HepG2 (cell line): ENCODE measurements around the gene TMCC2. TPM values are rescaled to one million over a fixed set of nuclear protein-coding genes. Genes with fewer than 3 reads are reported as not detected.

Experiments
- ARNT2 ChIP-seq: sonication (generic); formaldehyde crosslinking; IDR thresholded peaks from 2 replicates; pipeline ENCODE4 v1.8.0; 2022; ENCODE audit warnings: mild to moderate bottlenecking, low read depth, missing genetic modification reagents, moderate library complexity
- FOSL2 ChIP-seq: sonication (generic); formaldehyde crosslinking; IDR thresholded peaks from 2 replicates; pipeline ENCODE4 v1.4.0; 2020; ENCODE audit warnings: missing genetic modification reagents
- KDM6A ChIP-seq: IDR thresholded peaks from 2 replicates; pipeline ENCODE4 v1.6.1; 2016; ENCODE audit warnings: low read depth
- NFE2 ChIP-seq: sonication (generic); formaldehyde crosslinking; IDR thresholded peaks from 2 replicates; pipeline ENCODE4 v1.4.0; 2020; ENCODE audit warnings: missing genetic modification reagents
- SMAD1 ChIP-seq: sonication (generic); formaldehyde crosslinking; IDR thresholded peaks from 2 replicates; pipeline ENCODE4 v1.4.0; 2020; ENCODE audit warnings: missing genetic modification reagents, low read depth, mild to moderate bottlenecking, borderline replicate concordance
- SOX6 ChIP-seq, 2 experiments: fragments of 450-650 bp in 1 of 2; sonication (generic) in 1 of 2; formaldehyde crosslinking in 1 of 2; IDR thresholded peaks; 2 replicates each; pipeline versions ENCODE4 v1.4.0 to v1.6.1; 2017 to 2020; ENCODE audit warnings: antibody characterized with exemption in 1 of 2, mild to moderate bottlenecking in 1 of 2, missing genetic modification reagents in 1 of 2
- ZBTB7B ChIP-seq: sonication (generic); formaldehyde crosslinking; IDR thresholded peaks from 2 replicates; pipeline ENCODE4 v1.4.0; 2020; ENCODE audit warnings: missing genetic modification reagents
- ZFY ChIP-seq: sonication (generic); formaldehyde crosslinking; IDR thresholded peaks from 2 replicates; pipeline ENCODE4 v1.4.0; 2020; ENCODE audit warnings: missing genetic modification reagents
- ZNF605 ChIP-seq: sonication (generic); formaldehyde crosslinking; IDR thresholded peaks from 2 replicates; pipeline ENCODE4 v1.8.0; 2022; ENCODE audit warnings: mild to moderate bottlenecking, missing genetic modification reagents
- ZNF614 ChIP-seq: IDR thresholded peaks from 2 replicates; pipeline ENCODE4 v1.6.1; 2018; ENCODE audit warnings: missing biosample characterization, missing genetic modification reagents, inconsistent platforms, borderline replicate concordance
- ZNF652 ChIP-seq: IDR thresholded peaks from 2 replicates; pipeline ENCODE4 v1.6.1; 2016; ENCODE audit warnings: low read depth, borderline replicate concordance
- ZNF709 ChIP-seq: sonication (generic); formaldehyde crosslinking; IDR thresholded peaks from 2 replicates; pipeline ENCODE4 v1.5.0; 2020; ENCODE audit warnings: mild to moderate bottlenecking, missing genetic modification reagents
- ZNF747 ChIP-seq: sonication (generic); formaldehyde crosslinking; IDR thresholded peaks from 2 replicates; pipeline ENCODE4 v1.8.1; 2023; ENCODE audit warnings: missing genetic modification reagents, mild to moderate bottlenecking, borderline replicate concordance
- ZNF878 ChIP-seq: sonication (generic); formaldehyde crosslinking; IDR thresholded peaks from 2 replicates; pipeline ENCODE4 v1.8.1; 2023; ENCODE audit warnings: mild to moderate bottlenecking, missing genetic modification reagents, moderate library complexity
- polyA plus RNA-seq, 8 experiments: library from polyadenylated mRNA; depleted of rRNA in 3 of 8; stranded (reverse) in 7 of 8; unstranded in 1 of 8; fragments of >200 nt; fragmentation: Illumina TruSeq in 4 of 8; extraction: Trizol in 4 of 8; gene quantifications; 2 replicates each; pipeline versions ENCODE4 v1.2.1 to v1.2.3, GENCODE V29; 2011 to 2016; ENCODE audit warnings: low read depth in 4 of 8, missing spikeins in 1 of 8, mixed read lengths in 1 of 8; ENCODE audit not compliant: insufficient read depth in 1 of 8
- total RNA-seq, 5 experiments: library from RNA; depleted of rRNA; stranded (reverse); fragments of >200 nt; fragmentation: Illumina TruSeq; extraction: Trizol; gene quantifications; 2 replicates each; pipeline ENCODE4 v1.2.3, GENCODE V29; 2016; ENCODE audit warnings: low read depth in 1 of 5
- TF ChIP-seq, protein P1 (sequence below): IDR thresholded peaks from 2 replicates; pipeline ENCODE4 v1.6.1; 2016; ENCODE audit warnings: low read depth, borderline replicate concordance
- TF ChIP-seq, protein P2 (sequence below): sonication (generic); formaldehyde crosslinking; IDR thresholded peaks from 2 replicates; pipeline ENCODE4 v1.4.0; 2020; ENCODE audit warnings: missing genetic modification reagents, borderline replicate concordance
- TF ChIP-seq, protein P3 (sequence below): sonication (generic); formaldehyde crosslinking; IDR thresholded peaks from 2 replicates; pipeline ENCODE4 v1.4.0; 2020; ENCODE audit warnings: missing genetic modification reagents, low read depth, mild to moderate bottlenecking, borderline replicate concordance
- TF ChIP-seq, protein P4 (sequence below): sonication (generic); formaldehyde crosslinking; IDR thresholded peaks from 2 replicates; pipeline ENCODE4 v1.4.0; 2020; ENCODE audit warnings: low read depth, missing genetic modification reagents
- TF ChIP-seq, protein P5 (sequence below): sonication (generic); formaldehyde crosslinking; IDR thresholded peaks from 2 replicates; pipeline ENCODE4 v1.5.1; 2020; ENCODE audit warnings: mild to moderate bottlenecking, moderate library complexity, missing genetic modification reagents

TMCC2 gene
- total and polyA plus RNA-seq, 2 of the 13 experiments (the other 11 are each of a cell fraction or from before 2014, with no cell fraction given): 0.12 to 0.24 TPM

DNA sequence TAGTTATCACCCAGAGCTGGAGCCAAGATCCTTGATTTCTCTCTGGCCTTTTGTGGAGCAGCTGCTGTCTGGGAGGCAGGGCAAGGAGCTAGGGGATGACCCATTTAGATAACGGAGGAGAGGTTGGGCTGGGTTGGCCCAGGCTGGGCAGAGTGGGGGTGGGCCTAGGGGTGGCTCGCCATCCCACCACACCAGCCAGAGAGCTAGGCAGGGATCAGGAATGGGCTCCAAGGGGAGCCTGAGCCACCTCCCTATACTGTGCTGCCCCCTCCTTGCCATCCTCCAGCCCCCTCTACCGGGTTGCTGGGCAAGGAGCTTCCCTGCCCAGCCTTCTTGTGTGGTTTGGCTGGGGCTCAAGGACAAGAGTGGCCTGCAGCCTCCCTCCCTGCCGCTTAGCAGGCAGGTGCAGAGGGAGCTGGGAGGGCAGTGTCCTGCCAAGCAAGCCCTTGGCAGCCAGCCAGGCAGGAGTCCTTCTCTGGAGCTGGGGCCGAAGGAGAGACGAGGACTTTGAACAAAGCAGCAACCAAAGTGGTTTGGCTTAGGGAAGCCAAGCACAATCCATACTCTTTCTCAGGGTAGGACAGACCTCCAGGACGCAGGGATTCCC, 89.7 kb downstream of the TMCC2 start (continued):
- TF ChIP-seq FOSL2 (CRISPR knock-in tag) (peak; percentile 26; the same call in 1 of the 2 replicates), SOX6 (IDR thresholded peaks at IDR 0.05) (no peak), SOX6 (CRISPR knock-in tag; IDR thresholded peaks at IDR 0.05) (0 out of 2 replicates have a peak, but pooled peaks have one; percentile 19), ZNF709 (no peak), ZNF747 (no peak), KDM6A (CRISPR knock-in tag) (peak; percentile 61), ZNF614 (0 out of 2 replicates have a peak, but pooled peaks have one; percentile 12), ZBTB7B (CRISPR knock-in tag) (0 out of 2 replicates have a peak, but pooled peaks have one; percentile 56), ARNT2 (no peak), ZNF878 (CRISPR knock-in tag) (no peak), ZNF605 (0 out of 2 replicates have a peak, but pooled peaks have one; percentile 8), NFE2 (CRISPR knock-in tag) (no peak), ZNF652 (CRISPR knock-in tag) (no peak), SMAD1 (CRISPR knock-in tag) (no peak), ZFY (CRISPR knock-in tag) (no peak)
- TF ChIP-seq, protein P1, sequence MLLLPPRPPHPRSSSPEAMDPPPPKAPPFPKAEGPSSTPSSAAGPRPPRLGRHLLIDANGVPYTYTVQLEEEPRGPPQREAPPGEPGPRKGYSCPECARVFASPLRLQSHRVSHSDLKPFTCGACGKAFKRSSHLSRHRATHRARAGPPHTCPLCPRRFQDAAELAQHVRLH (CRISPR knock-in tag): no peak
- TF ChIP-seq, protein P2, sequence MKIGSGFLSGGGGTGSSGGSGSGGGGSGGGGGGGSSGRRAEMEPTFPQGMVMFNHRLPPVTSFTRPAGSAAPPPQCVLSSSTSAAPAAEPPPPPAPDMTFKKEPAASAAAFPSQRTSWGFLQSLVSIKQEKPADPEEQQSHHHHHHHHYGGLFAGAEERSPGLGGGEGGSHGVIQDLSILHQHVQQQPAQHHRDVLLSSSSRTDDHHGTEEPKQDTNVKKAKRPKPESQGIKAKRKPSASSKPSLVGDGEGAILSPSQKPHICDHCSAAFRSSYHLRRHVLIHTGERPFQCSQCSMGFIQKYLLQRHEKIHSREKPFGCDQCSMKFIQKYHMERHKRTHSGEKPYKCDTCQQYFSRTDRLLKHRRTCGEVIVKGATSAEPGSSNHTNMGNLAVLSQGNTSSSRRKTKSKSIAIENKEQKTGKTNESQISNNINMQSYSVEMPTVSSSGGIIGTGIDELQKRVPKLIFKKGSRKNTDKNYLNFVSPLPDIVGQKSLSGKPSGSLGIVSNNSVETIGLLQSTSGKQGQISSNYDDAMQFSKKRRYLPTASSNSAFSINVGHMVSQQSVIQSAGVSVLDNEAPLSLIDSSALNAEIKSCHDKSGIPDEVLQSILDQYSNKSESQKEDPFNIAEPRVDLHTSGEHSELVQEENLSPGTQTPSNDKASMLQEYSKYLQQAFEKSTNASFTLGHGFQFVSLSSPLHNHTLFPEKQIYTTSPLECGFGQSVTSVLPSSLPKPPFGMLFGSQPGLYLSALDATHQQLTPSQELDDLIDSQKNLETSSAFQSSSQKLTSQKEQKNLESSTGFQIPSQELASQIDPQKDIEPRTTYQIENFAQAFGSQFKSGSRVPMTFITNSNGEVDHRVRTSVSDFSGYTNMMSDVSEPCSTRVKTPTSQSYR: peak; percentile 9; the same call in 1 of the 2 replicates
- TF ChIP-seq, protein P3, sequence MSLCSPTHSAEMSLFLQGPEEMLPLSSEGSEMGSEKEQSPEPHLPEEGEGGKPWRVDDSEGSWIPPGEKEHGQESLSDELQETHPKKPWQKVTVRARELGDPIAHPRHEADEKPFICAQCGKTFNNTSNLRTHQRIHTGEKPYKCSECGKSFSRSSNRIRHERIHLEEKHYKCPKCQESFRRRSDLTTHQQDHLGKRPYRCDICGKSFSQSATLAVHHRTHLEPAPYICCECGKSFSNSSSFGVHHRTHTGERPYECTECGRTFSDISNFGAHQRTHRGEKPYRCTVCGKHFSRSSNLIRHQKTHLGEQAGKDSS: 0 out of 2 replicates have a peak, but pooled peaks have one; percentile 30
- TF ChIP-seq, protein P4, sequence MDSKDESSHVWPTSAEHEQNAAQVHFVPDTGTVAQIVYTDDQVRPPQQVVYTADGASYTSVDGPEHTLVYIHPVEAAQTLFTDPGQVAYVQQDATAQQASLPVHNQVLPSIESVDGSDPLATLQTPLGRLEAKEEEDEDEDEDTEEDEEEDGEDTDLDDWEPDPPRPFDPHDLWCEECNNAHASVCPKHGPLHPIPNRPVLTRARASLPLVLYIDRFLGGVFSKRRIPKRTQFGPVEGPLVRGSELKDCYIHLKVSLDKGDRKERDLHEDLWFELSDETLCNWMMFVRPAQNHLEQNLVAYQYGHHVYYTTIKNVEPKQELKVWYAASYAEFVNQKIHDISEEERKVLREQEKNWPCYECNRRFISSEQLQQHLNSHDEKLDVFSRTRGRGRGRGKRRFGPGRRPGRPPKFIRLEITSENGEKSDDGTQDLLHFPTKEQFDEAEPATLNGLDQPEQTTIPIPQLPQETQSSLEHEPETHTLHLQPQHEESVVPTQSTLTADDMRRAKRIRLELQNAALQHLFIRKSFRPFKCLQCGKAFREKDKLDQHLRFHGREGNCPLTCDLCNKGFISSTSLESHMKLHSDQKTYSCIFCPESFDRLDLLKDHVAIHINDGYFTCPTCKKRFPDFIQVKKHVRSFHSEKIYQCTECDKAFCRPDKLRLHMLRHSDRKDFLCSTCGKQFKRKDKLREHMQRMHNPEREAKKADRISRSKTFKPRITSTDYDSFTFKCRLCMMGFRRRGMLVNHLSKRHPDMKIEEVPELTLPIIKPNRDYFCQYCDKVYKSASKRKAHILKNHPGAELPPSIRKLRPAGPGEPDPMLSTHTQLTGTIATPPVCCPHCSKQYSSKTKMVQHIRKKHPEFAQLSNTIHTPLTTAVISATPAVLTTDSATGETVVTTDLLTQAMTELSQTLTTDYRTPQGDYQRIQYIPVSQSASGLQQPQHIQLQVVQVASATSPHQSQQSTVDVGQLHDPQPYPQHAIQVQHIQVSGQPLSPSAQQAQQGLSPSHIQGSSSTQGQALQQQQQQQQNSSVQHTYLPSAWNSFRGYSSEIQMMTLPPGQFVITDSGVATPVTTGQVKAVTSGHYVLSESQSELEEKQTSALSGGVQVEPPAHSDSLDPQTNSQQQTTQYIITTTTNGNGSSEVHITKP: peak; percentile 43; the same call in 1 of the 2 replicates
- TF ChIP-seq, protein P5, sequence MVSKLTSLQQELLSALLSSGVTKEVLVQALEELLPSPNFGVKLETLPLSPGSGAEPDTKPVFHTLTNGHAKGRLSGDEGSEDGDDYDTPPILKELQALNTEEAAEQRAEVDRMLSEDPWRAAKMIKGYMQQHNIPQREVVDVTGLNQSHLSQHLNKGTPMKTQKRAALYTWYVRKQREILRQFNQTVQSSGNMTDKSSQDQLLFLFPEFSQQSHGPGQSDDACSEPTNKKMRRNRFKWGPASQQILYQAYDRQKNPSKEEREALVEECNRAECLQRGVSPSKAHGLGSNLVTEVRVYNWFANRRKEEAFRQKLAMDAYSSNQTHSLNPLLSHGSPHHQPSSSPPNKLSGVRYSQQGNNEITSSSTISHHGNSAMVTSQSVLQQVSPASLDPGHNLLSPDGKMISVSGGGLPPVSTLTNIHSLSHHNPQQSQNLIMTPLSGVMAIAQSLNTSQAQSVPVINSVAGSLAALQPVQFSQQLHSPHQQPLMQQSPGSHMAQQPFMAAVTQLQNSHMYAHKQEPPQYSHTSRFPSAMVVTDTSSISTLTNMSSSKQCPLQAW: no peak
